HepG2 (cell line): ENCODE results near the gene ZNF506. TPM values are rescaled to one million over a fixed set of nuclear protein-coding genes. Genes with fewer than 3 reads are reported as not detected.

ENCODE experiments used
- DZIP1 ChIP-seq: sonication (generic); formaldehyde crosslinking; IDR thresholded peaks from 2 replicates; pipeline ENCODE4 v1.5.0; 2020; ENCODE audit warnings: mild to moderate bottlenecking, missing genetic modification reagents
- ETV5 ChIP-seq: IDR thresholded peaks from 2 replicates; pipeline ENCODE4 v1.6.1; 2018; ENCODE audit warnings: missing biosample characterization, missing genetic modification reagents, inconsistent platforms, borderline replicate concordance
- GABPB1 ChIP-seq: IDR thresholded peaks from 2 replicates; pipeline ENCODE4 v1.6.1; 2016; ENCODE audit warnings: mild to moderate bottlenecking, missing genetic modification reagents, moderate library complexity, missing compliant biosample characterization
- KLF16 ChIP-seq, 2 experiments: sonication (generic) in 1 of 2; formaldehyde crosslinking in 1 of 2; IDR thresholded peaks; 2 replicates each; pipeline versions ENCODE4 v1.6.1 to v1.8.0; 2016 to 2023; ENCODE audit warnings: missing genetic modification reagents in 2 of 2, missing compliant biosample characterization in 1 of 2
- NPAS2 ChIP-seq: sonication (generic); formaldehyde crosslinking; IDR thresholded peaks from 2 replicates; pipeline ENCODE4 v1.8.0; 2022; ENCODE audit warnings: mild to moderate bottlenecking, missing genetic modification reagents, borderline replicate concordance
- NR2F1 ChIP-seq, 2 experiments: fragments of 450-650 bp in 1 of 2; formaldehyde crosslinking in 1 of 2; IDR thresholded peaks; 2 replicates each; pipeline versions ENCODE4 v1.5.0 to v1.6.1; 2016 to 2020; ENCODE audit warnings: mild to moderate bottlenecking in 1 of 2, missing compliant biosample characterization in 1 of 2, missing genetic modification reagents in 1 of 2, moderate library complexity in 1 of 2
- ZMAT3 ChIP-seq: sonication (generic); formaldehyde crosslinking; conservative IDR thresholded peaks from 2 replicates; pipeline ENCODE4 v1.7.0; 2021; ENCODE audit warnings: missing genetic modification reagents
- ZNF407 ChIP-seq: sonication (generic); formaldehyde crosslinking; IDR thresholded peaks from one replicate; pipeline ENCODE4 v1.5.1; 2020; ENCODE audit warnings: mild to moderate bottlenecking, missing genetic modification reagents; ENCODE audit errors: not compliant biosample characterization
- ZNF44 ChIP-seq: sonication (generic); formaldehyde crosslinking; IDR thresholded peaks from 2 replicates; pipeline ENCODE4 v1.5.1; 2020; ENCODE audit warnings: mild to moderate bottlenecking, missing genetic modification reagents
- ZNF441 ChIP-seq: sonication (generic); formaldehyde crosslinking; IDR thresholded peaks from 2 replicates; pipeline ENCODE4 v1.7.0; 2021; ENCODE audit warnings: missing genetic modification reagents, borderline replicate concordance
- ZNF704 ChIP-seq: sonication (generic); formaldehyde crosslinking; IDR thresholded peaks from 2 replicates; pipeline ENCODE4 v1.8.1; 2023; ENCODE audit warnings: mild to moderate bottlenecking, inconsistent platforms, moderate library complexity, missing genetic modification reagents, borderline replicate concordance
- ZNF788 ChIP-seq: sonication (generic); formaldehyde crosslinking; IDR thresholded peaks from 2 replicates; pipeline ENCODE4 v1.5.0; 2020; ENCODE audit warnings: mild to moderate bottlenecking, missing genetic modification reagents, borderline replicate concordance
- ZSCAN31 ChIP-seq: sonication (generic); formaldehyde crosslinking; IDR thresholded peaks from 2 replicates; pipeline ENCODE4 v1.5.0; 2020; ENCODE audit warnings: low read depth, mild to moderate bottlenecking, missing genetic modification reagents
- polyA plus RNA-seq, 8 experiments: library from polyadenylated mRNA; depleted of rRNA in 3 of 8; stranded (reverse) in 7 of 8; unstranded in 1 of 8; fragments of >200 nt; fragmentation: Illumina TruSeq in 4 of 8; extraction: Trizol in 4 of 8; gene quantifications; 2 replicates each; pipeline versions ENCODE4 v1.2.1 to v1.2.3, GENCODE V29; 2011 to 2016; ENCODE audit warnings: low read depth in 4 of 8, missing spikeins in 1 of 8, mixed read lengths in 1 of 8; ENCODE audit not compliant: insufficient read depth in 1 of 8
- total RNA-seq, 5 experiments: library from RNA; depleted of rRNA; stranded (reverse); fragments of >200 nt; fragmentation: Illumina TruSeq; extraction: Trizol; gene quantifications; 2 replicates each; pipeline ENCODE4 v1.2.3, GENCODE V29; 2016; ENCODE audit warnings: low read depth in 1 of 5
- TF ChIP-seq, protein P1 (sequence below): sonication (generic); formaldehyde crosslinking; IDR thresholded peaks from 2 replicates; pipeline ENCODE4 v1.5.0; 2020; ENCODE audit warnings: missing genetic modification reagents

ZNF506 gene
- total and polyA plus RNA-seq, 2 of the 13 experiments (the other 11 are each of a cell fraction or from before 2014, with no cell fraction given) = not detected

DNA sequence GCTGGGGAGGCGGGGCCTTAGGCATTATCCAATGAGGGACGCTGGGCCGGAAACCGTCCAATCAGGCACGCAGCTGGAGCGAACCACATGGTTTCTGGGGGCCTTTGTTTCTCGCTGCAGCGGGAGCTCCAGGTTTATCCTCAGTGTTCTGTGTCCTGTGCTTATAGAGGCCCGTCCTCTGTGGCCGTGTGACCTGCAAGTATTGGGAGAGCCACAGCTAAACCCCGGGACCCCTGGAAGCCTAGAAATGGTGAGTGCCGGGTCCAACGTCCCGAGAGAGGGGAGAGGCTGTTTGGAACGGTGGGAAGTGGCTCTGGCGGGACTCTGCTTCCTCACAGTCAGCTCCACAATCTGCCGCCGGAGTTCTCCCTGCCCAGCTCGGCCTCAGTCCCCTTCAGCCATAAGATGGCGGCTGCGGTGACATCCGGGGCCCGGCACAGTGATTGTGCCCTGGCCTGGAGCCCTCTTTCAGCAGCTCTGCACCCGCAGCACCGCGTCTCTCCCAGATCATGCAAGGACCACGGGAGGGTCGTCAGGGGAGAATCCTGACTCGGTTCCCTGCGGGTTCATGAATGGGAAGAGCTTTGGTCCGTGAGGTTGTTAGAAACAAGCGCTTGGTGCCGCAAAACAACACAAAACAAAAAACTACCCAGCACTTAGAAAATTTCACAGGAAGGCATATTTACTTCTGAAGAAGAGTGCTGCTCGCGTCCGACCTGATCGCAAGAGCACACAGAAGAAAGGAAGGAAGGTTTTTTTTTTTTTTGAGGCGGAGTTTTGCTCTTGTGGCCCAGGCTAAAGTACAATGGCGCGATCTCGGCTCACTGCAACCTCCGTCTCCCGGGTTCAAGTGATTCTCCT, 44.4 kb upstream of the ZNF506 start, which contains the start of gene ZNF253 (continued):
- TF ChIP-seq ZMAT3 (CRISPR knock-in tag) = peak; percentile 75; the same call in 1 of the 2 replicates
- TF ChIP-seq, protein P1, sequence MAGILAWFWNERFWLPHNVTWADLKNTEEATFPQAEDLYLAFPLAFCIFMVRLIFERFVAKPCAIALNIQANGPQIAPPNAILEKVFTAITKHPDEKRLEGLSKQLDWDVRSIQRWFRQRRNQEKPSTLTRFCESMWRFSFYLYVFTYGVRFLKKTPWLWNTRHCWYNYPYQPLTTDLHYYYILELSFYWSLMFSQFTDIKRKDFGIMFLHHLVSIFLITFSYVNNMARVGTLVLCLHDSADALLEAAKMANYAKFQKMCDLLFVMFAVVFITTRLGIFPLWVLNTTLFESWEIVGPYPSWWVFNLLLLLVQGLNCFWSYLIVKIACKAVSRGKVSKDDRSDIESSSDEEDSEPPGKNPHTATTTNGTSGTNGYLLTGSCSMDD (CRISPR knock-in tag) = no peak
- TF ChIP-seq NR2F1 (CRISPR knock-in tag; IDR thresholded peaks at IDR 0.05) = no peak
- TF ChIP-seq KLF16 (CRISPR knock-in tag; IDR thresholded peaks at IDR 0.05) = peak in 1 of 2 experiments; percentile 64; a peak in 1 of 4 replicates
- peak; percentile 63; the same call in 1 of the 2 replicates for TF ChIP-seq GABPB1 (CRISPR knock-in tag)
- TF ChIP-seq ZNF407 (CRISPR knock-in tag) = no peak
- TF ChIP-seq ZSCAN31 = no peak
- TF ChIP-seq ZNF788 = no peak
- TF ChIP-seq ZNF44 (CRISPR knock-in tag) = 0 out of 2 replicates have a peak, but pooled peaks have one; percentile 49
- no peak for TF ChIP-seq NPAS2
- 0 out of 2 replicates have a peak, but pooled peaks have one; percentile 30 for TF ChIP-seq DZIP1 (CRISPR knock-in tag)
- TF ChIP-seq ETV5 (CRISPR knock-in tag) = peak; percentile 20; the same call in 1 of the 2 replicates
- TF ChIP-seq ZNF441 = no peak
- 0 out of 2 replicates have a peak, but pooled peaks have one; percentile 70 for TF ChIP-seq ZNF704 (CRISPR knock-in tag)
